ENCODE data around the gene SOS1. TPM values are rescaled to one million over a fixed set of nuclear protein-coding genes. Genes with fewer than 3 reads are reported as not detected.

The SOS1 gene
- 33.4 TPM for total RNA-seq
- polyA plus RNA-seq (ENCODE audit: insufficient read depth, low read depth, low replicate concordance), result 5.5 TPM
- long read RNA-seq, donor 1, transcript SOS1-206 (2 exons, 523 nt), result major isoform, 5 of 5 reads
- long read RNA-seq, donor 1, partial matches to known transcripts, result 0 of 5 reads
- long read RNA-seq, donor 1, other reads (novel, unspliced or antisense), result 0 of 5 reads
- long read RNA-seq, donor 2, partial matches to known transcripts, result 0 of 2 reads
- long read RNA-seq, donor 2, other reads (novel, unspliced or antisense), result 0 of 2 reads
- long read RNA-seq, donor 3, partial matches to known transcripts, result 0 of 1 reads
- long read RNA-seq, donor 3, other reads (novel, unspliced or antisense), result 0 of 1 reads
- long read RNA-seq, donor 4, result 0 reads
- long read RNA-seq, donor 5, result 0 reads
- long read RNA-seq, donor 6, partial matches to known transcripts, result 0 of 4 reads
- long read RNA-seq, donor 6, other reads (novel, unspliced or antisense), result 0 of 4 reads
- long read RNA-seq, donor 7, partial matches to known transcripts, result 6 of 10 reads
- long read RNA-seq, donor 7, other reads (novel, unspliced or antisense), result 4 of 10 reads
- long read RNA-seq, donor 8, partial matches to known transcripts, result 0 of 2 reads
- long read RNA-seq, donor 8, other reads (novel, unspliced or antisense), result 0 of 2 reads
- long read RNA-seq, donor 9, partial matches to known transcripts, result 0 of 2 reads
- long read RNA-seq, donor 9, other reads (novel, unspliced or antisense), result 0 of 2 reads
- long read RNA-seq, donor 10, partial matches to known transcripts, result 0 of 2 reads
- long read RNA-seq, donor 10, other reads (novel, unspliced or antisense), result 0 of 2 reads

GRCh38 chr2:39120771-39121522 lies at the start of gene SOS1:
Gene SOS1, minus strand, starts transcription at chr2:39121051. Its CDS starts 629 bp downstream, at chr2:39120422.
- FAIRE-seq (no peak), DNase-seq (peak; percentile 98 to 99 (median 98))
- H3K36me3 ChIP-seq (ENCODE audit: control insufficient read depth in 2 of 3, insufficient read depth in 3 of 3, low read length in 3 of 3), result no peaks in the 10 kb centered on the region
- no peaks in the 10 kb centered on the region for H3K27me3 ChIP-seq (ENCODE audit: control insufficient read depth, insufficient read depth, low read length)
- no peaks in the 10 kb centered on the region for H3K9me3 ChIP-seq (ENCODE audit: control insufficient read depth in 2 of 3, insufficient read depth in 1 of 3, low read length in 3 of 3)
- H3K4me1 ChIP-seq (ENCODE audit: control insufficient read depth in 2 of 3, insufficient read depth in 2 of 3, low read depth in 1 of 3, low read length in 3 of 3), result peaks cover 4 to 21% (median 18%) of the 10 kb centered on the region in 3 donors
- H3K27ac ChIP-seq (ENCODE audit: low read depth in 2 of 2, low read length in 2 of 2), result peak within 1 kb of the TSS; percentile 90 to 97
- H3K9ac ChIP-seq (ENCODE audit: low read length in 3 of 3), result peak within 1 kb of the TSS; percentile 77 to 91 (median 89)
- H3K4me3 ChIP-seq (ENCODE audit: low read length in 3 of 3), result peak within 1 kb of the TSS; percentile 64 to 88 (median 78)
- TF ChIP-seq CTCF (IDR thresholded peaks at IDR 0.05; ENCODE audit: borderline replicate concordance, extremely low read depth, insufficient read depth), result no peak
- intact Hi-C loops (cut with DNase I), result no loop called here

GRCh38 chr2:39164089-39164488 lies 43.2 kb upstream of the SOS1 start:
- no peak for DNase-seq
- no peak for TF ChIP-seq CTCF (IDR thresholded peaks at IDR 0.05; ENCODE audit: borderline replicate concordance, extremely low read depth, insufficient read depth)
- Histone ChIP-seq H3K9me3 (ENCODE audit: control insufficient read depth in 2 of 3, insufficient read depth in 1 of 3, low read length in 3 of 3) (no peaks in the 10 kb centered on the region), H3K36me3 (ENCODE audit: control insufficient read depth in 2 of 3, insufficient read depth in 3 of 3, low read length in 3 of 3) (no peaks in the 10 kb centered on the region), H3K27me3 (ENCODE audit: control insufficient read depth, insufficient read depth, low read length) (no peaks in the 10 kb centered on the region), H3K9ac (ENCODE audit: low read length in 3 of 3) (no peak overlapping the region), H3K4me1 (ENCODE audit: control insufficient read depth in 2 of 3, insufficient read depth in 2 of 3, low read depth in 1 of 3, low read length in 3 of 3) (no peaks in the 10 kb centered on the region), H3K4me3 (ENCODE audit: low read length in 3 of 3) (no peak overlapping the region), H3K27ac (ENCODE audit: low read depth in 2 of 2, low read length in 2 of 2) (no peak overlapping the region)
- FAIRE-seq, result no peak
- intact Hi-C loops (cut with DNase I), result no loop called here

GRCh38 chr2:39160982-39161381 lies 40.1 kb upstream of the SOS1 start:
- H3K27me3 ChIP-seq (ENCODE audit: control insufficient read depth, insufficient read depth, low read length), result no peaks in the 10 kb centered on the region
- no peak for FAIRE-seq
- TF ChIP-seq CTCF (IDR thresholded peaks at IDR 0.05; ENCODE audit: borderline replicate concordance, extremely low read depth, insufficient read depth), result no peak
- H3K4me1 ChIP-seq (ENCODE audit: control insufficient read depth in 2 of 3, insufficient read depth in 2 of 3, low read depth in 1 of 3, low read length in 3 of 3), result no peaks in the 10 kb centered on the region
- intact Hi-C loops (cut with DNase I), result no loop called here
- no peaks in the 10 kb centered on the region for H3K36me3 ChIP-seq (ENCODE audit: control insufficient read depth in 2 of 3, insufficient read depth in 3 of 3, low read length in 3 of 3)
- no peak overlapping the region for H3K9ac ChIP-seq (ENCODE audit: low read length in 3 of 3)
- H3K9me3 ChIP-seq (ENCODE audit: control insufficient read depth in 2 of 3, insufficient read depth in 1 of 3, low read length in 3 of 3), result no peaks in the 10 kb centered on the region
- H3K4me3 ChIP-seq (ENCODE audit: low read length in 3 of 3), result no peak overlapping the region
- no peak for DNase-seq
- H3K27ac ChIP-seq (ENCODE audit: low read depth in 2 of 2, low read length in 2 of 2), result no peak overlapping the region
